ENCODE measurements around the gene OSBPL6.

GRCh38 chr2:178409261-178409660 is 214.9 kb downstream of the OSBPL6 start:
- no peak for TF ChIP-seq CTCF (IDR thresholded peaks at IDR 0.05)
- no peak for TF ChIP-seq POLR2A (IDR thresholded peaks at IDR 0.05)

Data from esophagus squamous epithelium (tissue), 4 donors.